ENCODE data around the gene PLCXD3. TPM values are rescaled to one million over a fixed set of nuclear protein-coding genes. Genes with fewer than 3 reads are reported as not detected.

PLCXD3 gene
- total RNA-seq, 2 experiments from 2014 or later, result not detected

DNA sequence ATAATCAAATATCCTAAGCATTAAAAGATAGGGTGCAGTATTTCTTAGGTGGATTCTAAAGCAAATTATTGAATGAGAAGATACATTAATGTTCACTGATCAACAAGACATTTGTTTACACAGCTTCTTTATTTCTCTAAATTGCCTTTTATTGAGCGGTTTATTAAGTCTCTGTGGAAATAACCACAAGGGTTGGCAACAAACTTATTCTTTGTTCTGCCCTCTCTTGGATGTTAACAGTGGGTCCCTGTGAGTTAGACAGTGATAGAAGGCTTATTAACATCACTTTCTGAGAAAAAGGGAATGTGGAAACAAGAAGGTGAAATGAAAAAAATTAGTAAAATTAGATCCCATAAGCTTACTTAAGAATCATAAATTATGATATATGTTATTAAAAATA is 214.3 kb downstream of the PLCXD3 start:
- ATAC-seq (ENCODE audit: low read depth) (no peak), DNase-seq (no peak)
- Mint-ChIP-seq H3K4me3 (no peak overlapping the region), H3K9me3 (no peaks in the 10 kb centered on the region), H3K27ac (no peak overlapping the region), H3K27me3 (no peaks in the 10 kb centered on the region), H3K4me1 (no peaks in the 10 kb centered on the region), H3K36me3 (no peaks in the 10 kb centered on the region)
- POLR2A ChIA-PET, result no interaction called here

DNA sequence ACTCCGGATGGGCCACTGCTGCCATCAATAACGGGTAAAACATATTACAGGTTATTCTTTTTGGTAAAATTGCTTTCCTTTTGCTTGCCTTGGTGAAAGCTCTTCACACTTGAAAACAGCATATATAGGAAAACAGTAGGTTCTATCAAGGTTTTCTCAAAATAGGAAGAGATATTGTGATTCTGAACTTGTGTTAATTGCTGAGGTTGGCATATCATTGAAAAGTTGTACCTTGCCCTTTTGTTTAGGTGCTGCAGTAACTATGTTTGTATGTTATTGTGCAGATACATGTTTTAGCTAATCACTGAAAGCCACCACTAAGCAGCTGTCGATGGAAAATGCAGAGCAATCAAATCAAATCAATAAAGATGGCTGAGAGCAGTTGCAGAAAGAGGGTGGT is 219.1 kb downstream of the PLCXD3 start:
- ATAC-seq (ENCODE audit: low read depth), result no peak
- H3K9me3 Mint-ChIP-seq, result peaks cover 2% of the 10 kb centered on the region
- POLR2A ChIA-PET, result no interaction called here

DNA sequence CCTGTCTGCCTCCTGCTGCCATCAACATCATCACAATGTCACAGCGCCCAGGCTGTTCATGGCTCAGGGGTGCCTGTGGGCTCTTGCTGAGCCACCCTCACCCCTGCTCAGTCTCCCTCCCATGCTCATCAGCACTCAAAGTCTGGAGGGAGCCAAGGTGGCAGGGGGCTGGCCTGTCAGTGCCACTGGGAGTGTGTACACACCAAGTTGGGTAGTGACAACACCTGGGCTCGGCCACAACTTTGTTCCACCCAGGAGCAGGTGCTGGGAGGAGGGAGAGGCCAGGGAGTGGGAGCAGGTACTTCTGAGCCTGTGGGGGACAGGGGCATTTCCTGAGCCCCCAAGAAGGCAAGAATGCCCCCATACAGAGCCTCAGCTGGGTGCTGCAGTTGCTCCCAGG is 219.6 kb downstream of the PLCXD3 start:
- Mint-ChIP-seq H3K4me3 (no peak overlapping the region), H3K4me1 (no peaks in the 10 kb centered on the region), H3K27me3 (no peaks in the 10 kb centered on the region), H3K36me3 (no peaks in the 10 kb centered on the region), H3K9me3 (peaks cover 2% of the 10 kb centered on the region), H3K27ac (no peak overlapping the region)
- no peak for ATAC-seq (ENCODE audit: low read depth)
- POLR2A ChIA-PET, result no interaction called here
- DNase-seq, result no peak

More for the DNA sequence above, 219.1 kb downstream of the PLCXD3 start:
- DNase-seq, result no peak
- Mint-ChIP-seq H3K27me3 (no peaks in the 10 kb centered on the region), H3K4me1 (no peaks in the 10 kb centered on the region), H3K27ac (no peak overlapping the region), H3K36me3 (no peaks in the 10 kb centered on the region), H3K4me3 (no peak overlapping the region)

DNA sequence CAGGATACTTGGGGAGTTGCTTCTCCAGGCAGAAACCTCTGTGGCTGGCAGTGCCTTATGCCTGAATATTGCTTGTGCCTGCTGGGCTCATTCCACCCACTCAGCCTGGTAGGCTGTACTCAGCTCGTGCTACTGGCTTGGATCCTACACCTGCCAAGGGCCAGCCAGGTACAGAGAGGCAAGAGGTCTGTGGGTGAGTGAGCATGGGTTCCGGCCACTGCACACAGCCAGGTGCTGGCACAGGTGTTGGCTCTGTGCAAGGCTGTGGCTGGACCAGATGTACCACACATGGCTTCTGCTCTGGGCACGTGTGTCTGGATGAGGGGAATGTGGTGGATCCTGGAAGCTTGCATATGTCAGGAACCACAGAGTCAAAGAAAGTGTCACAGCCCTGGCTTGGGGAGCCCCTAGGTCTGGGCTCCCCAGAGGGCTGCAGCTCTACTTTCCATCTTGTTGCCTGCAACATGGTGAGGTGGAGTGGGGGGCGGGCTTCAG is 220.4 kb downstream of the PLCXD3 start:
- no peak for ATAC-seq (ENCODE audit: low read depth)
- Mint-ChIP-seq H3K4me3 (no peak overlapping the region), H3K4me1 (no peaks in the 10 kb centered on the region)

DNA sequence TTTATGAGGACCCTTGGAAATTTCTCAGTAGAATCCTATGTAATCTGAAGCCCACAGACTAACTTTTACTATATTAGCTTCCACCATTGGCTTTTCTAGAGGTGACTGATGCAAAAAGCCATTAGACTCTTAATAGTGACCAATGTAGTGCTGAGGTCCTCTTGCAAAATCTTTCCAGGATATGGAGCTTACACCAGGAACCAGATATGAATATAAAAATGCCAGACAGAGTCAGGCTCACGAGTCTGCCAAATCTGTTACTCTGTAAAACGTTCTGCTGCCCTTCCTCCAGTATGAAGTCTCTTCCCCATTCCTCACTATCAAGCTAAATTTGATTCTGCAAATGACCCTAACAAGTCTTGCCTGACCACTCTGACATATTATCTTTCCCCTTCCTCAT is 223.7 kb downstream of the PLCXD3 start:
- no peaks in the 10 kb centered on the region for H3K4me1 Mint-ChIP-seq
- no peak for DNase-seq
- H3K4me3 Mint-ChIP-seq, result no peak overlapping the region
- H3K36me3 Mint-ChIP-seq, result no peaks in the 10 kb centered on the region
- POLR2A ChIA-PET, result no interaction called here
- H3K27me3 Mint-ChIP-seq, result peaks cover 7% of the 10 kb centered on the region
- H3K9me3 Mint-ChIP-seq, result peaks cover 2% of the 10 kb centered on the region
- no peak for ATAC-seq (ENCODE audit: low read depth)
- H3K27ac Mint-ChIP-seq, result no peak overlapping the region

More for the DNA sequence above, 220.4 kb downstream of the PLCXD3 start:
- DNase-seq, result no peak
- H3K27me3 Mint-ChIP-seq, result no peaks in the 10 kb centered on the region
- POLR2A ChIA-PET, result no interaction called here
- H3K36me3 Mint-ChIP-seq, result no peaks in the 10 kb centered on the region
- H3K9me3 Mint-ChIP-seq, result peaks cover 2% of the 10 kb centered on the region
- no peak overlapping the region for H3K27ac Mint-ChIP-seq

DNA sequence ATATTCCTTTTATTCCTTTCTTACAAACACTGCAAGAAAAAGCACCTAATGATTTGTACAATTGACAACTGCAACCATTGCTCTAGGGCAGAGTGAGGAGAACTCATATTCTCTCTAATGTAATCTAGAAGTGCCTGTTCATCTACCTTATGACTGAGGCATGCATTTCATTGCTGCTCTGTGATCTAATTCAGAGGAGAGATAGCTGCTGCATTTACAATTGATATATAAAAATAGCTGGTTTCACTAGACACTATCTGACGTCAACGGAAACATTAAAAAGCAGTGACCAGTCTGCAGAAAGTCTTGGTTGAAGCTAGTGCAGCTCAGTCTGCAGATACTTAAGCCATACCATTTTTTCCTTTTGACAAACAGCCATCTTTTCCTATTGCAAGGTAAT is 224.2 kb downstream of the PLCXD3 start:
- no peak overlapping the region for H3K27ac Mint-ChIP-seq
- no peaks in the 10 kb centered on the region for H3K4me1 Mint-ChIP-seq
- peaks cover 10% of the 10 kb centered on the region for H3K27me3 Mint-ChIP-seq
- no peak overlapping the region for H3K4me3 Mint-ChIP-seq
- DNase-seq, result no peak
- peaks cover 2% of the 10 kb centered on the region for H3K9me3 Mint-ChIP-seq
- POLR2A ChIA-PET, result no interaction called here
- no peak for ATAC-seq (ENCODE audit: low read depth)
- H3K36me3 Mint-ChIP-seq, result no peaks in the 10 kb centered on the region

DNA sequence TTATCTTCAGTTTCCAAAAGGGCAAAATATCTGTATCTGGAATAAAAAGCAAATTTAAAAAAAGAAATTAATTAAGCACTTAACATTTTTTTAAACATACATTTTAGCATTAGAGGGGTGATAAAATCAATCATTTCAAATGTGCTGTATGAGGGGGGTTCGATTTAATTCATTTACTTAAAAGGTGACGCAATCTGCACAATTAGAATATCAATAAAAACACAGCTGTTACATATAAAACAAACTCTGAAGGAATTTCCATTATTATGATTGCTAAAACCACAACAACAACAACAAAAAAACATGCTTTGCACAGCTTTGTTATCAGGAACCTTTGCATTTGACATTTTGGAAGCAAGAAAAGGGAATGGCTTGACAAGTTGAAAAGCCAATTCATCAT is 225.5 kb downstream of the PLCXD3 start:
- no peaks in the 10 kb centered on the region for H3K4me1 Mint-ChIP-seq
- no peak overlapping the region for H3K4me3 Mint-ChIP-seq
- H3K27ac Mint-ChIP-seq, result no peak overlapping the region
- POLR2A ChIA-PET, result no interaction called here
- peaks cover 2% of the 10 kb centered on the region for H3K9me3 Mint-ChIP-seq
- ATAC-seq (ENCODE audit: low read depth) (no peak), DNase-seq (no peak)
- peaks cover 10% of the 10 kb centered on the region for H3K27me3 Mint-ChIP-seq
- no peaks in the 10 kb centered on the region for H3K36me3 Mint-ChIP-seq

DNA sequence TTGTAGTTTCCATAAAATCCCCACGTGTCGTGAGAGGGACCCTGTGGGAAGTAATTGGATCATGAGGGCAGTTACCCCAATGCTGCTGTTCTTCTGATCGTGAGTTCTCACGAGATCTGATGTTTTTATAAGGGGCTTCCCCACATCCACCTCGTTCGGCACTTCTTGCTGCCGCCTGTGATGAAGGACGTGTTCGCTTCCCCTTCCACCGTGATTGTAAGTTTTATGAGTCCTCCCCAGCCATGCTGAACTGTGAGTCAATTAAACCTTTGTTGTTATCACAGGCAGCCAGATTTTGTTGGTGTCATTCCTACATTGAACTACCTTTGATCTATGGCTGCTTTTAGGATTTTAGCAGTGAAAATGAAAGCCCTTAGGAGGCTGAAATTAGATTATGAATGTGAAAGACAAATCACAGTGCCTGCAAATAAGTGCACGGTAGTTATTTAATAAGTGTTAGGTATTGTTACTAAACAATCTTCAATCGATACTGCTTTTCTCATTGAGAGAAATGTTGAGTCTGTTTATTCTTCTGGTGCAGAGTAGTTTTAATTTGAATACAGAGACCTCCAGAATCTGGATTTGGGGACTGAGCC is 229.1 kb downstream of the PLCXD3 start:
- Mint-ChIP-seq H3K4me3 (no peak overlapping the region), H3K27me3 (peaks cover 10% of the 10 kb centered on the region), H3K9me3 (no peaks in the 10 kb centered on the region), H3K36me3 (no peaks in the 10 kb centered on the region), H3K4me1 (no peaks in the 10 kb centered on the region), H3K27ac (no peak overlapping the region)
- POLR2A ChIA-PET, result no interaction called here
- DNase-seq, result no peak
- no peak for ATAC-seq (ENCODE audit: low read depth)

DNA sequence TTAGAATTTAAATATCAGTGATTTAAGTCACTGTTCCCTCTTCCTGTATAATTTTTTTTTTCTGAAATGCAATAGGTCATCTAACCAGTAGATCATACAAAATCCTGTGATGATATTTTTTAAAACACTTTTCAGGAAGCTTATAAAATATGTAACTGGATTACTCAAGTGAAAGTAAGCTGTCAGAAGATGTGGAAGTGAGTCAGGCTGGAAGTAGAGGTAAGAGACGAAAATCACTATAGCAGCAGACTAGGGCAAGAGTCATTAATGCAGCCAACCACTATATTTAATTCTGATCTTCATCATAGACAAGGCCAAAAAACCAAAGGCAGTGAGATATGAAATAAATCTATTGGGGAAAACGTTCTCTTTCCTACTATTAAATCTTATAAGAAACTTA is 231.4 kb downstream of the PLCXD3 start:
- Mint-ChIP-seq H3K36me3 (no peaks in the 10 kb centered on the region), H3K4me1 (no peaks in the 10 kb centered on the region), H3K27ac (no peak overlapping the region), H3K9me3 (no peaks in the 10 kb centered on the region), H3K4me3 (no peak overlapping the region), H3K27me3 (peaks cover 10% of the 10 kb centered on the region)
- ATAC-seq (ENCODE audit: low read depth) (no peak), DNase-seq (no peak)
- POLR2A ChIA-PET, result no interaction called here

DNA sequence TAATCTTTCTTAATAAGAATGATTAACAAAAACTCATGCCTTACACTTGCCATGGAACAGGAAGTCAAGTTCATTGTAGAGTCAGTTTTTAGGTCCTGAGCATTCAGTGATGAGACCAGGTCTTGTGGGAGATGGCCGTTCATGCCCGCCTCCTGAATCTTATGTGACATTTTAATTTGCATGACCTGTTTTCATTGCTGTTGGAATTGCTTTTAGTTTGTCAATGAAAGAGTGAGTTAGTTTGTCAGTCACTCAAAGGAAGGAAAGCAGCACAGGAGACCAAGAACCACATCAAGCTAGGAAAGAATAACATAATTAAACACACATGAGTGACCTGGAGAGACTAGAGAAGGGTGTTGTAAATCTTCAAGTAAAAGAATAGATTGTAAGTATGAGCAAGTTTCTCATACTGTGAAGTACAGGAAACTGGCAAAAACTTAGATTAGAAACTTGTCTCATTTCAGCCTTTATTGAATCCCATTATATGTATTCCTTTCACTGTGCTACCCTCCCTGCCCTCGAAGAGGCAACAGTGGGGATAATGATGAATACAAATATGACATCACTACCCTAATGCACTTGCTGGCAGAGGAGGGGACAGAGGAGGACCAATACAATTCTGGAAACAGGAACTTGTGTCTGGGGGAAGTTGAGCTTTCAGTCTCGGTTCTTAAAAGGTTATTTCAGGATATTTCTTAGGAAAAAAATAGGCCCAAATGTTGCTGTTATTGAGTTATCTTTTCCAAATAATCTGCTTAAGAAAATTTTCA is 232.7 kb downstream of the PLCXD3 start:
- ATAC-seq (ENCODE audit: low read depth) (no peak), DNase-seq (no peak)
- no peak overlapping the region for H3K4me3 Mint-ChIP-seq
- H3K27me3 Mint-ChIP-seq, result peaks cover 10% of the 10 kb centered on the region
- POLR2A ChIA-PET, result no interaction called here
- H3K27ac Mint-ChIP-seq, result no peak overlapping the region
- H3K4me1 Mint-ChIP-seq, result no peaks in the 10 kb centered on the region
- no peaks in the 10 kb centered on the region for H3K9me3 Mint-ChIP-seq
- no peaks in the 10 kb centered on the region for H3K36me3 Mint-ChIP-seq

DNA sequence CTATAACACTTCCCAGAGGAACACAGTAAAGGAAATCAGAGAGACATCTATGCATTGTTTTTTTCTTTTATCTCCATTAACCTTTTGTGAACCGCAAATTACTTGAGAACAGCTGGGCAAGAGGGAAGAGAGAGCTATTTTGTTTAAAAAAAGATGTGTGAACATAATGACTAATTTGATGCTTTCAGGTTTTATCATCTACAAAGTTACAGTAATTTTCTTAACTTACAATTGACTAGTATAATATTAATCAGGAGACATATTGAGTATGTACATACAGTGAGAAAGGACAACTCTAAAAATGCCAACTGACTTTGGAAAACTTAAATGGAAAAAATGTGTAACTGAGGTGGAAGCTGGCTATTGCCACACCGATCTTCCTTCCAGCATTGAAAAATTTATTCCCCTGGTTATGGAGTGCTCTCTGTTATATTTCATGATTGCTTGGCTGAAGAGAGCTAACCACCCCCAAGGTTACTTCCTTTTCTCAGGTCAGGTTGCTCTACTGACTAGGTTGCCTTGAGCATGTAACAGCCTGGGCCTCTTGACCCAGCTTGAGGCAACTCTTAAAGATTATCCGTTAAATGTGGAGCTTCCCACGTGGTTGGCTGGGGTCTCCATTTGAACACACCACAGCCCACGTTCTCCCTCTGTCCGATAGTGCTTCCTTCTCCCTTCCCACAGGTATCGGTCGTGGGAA is 234.4 kb downstream of the PLCXD3 start:
- Mint-ChIP-seq H3K27ac (no peak overlapping the region), H3K4me3 (no peak overlapping the region), H3K27me3 (no peaks in the 10 kb centered on the region), H3K36me3 (no peaks in the 10 kb centered on the region), H3K4me1 (no peaks in the 10 kb centered on the region), H3K9me3 (no peaks in the 10 kb centered on the region)
- ATAC-seq (ENCODE audit: low read depth) (no peak), DNase-seq (no peak)
- POLR2A ChIA-PET, result no interaction called here

DNA sequence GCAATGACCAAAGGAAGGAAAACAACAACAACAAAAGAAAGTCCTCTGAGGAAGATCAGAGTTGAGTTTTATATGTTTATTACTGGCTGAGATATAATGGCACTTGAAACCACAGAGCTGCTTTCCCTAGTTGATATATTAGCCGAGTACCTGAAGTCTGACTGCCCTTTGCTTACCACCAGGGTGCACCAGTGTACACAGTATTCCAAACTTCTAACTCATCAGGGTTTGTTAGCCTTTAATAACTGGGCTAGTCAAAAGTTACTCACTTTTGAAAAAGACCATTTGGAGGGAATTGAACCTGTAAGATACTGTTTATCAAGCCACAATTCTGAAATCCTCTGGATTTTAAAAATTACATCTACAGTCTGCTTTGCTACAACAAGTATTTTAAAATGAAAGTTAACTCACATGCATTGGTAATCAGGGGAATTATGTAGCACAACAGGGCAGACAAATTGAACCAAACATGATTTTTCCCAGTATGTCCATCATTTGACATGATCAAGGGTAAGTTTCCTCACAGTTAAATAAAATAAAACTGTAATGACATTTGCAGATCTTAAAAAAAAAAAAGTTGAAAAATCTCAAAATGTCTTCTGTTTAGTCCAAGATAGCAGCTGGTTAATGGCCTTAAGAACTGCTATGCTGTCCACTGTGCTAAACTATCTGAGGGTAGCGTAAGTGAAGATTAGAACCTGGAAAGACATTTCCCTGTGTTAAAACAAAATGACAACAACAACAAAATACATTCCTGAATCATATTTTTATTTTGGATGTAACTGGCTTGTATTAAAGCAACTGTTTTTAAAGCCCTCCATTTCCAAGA is 239.8 kb downstream of the PLCXD3 start:
- POLR2A ChIA-PET, result no interaction called here
- Mint-ChIP-seq H3K27me3 (no peaks in the 10 kb centered on the region), H3K9me3 (no peaks in the 10 kb centered on the region), H3K4me1 (no peaks in the 10 kb centered on the region), H3K36me3 (no peaks in the 10 kb centered on the region), H3K27ac (no peak overlapping the region), H3K4me3 (no peak overlapping the region)
- DNase-seq (no peak), ATAC-seq (ENCODE audit: low read depth) (no peak)

DNA sequence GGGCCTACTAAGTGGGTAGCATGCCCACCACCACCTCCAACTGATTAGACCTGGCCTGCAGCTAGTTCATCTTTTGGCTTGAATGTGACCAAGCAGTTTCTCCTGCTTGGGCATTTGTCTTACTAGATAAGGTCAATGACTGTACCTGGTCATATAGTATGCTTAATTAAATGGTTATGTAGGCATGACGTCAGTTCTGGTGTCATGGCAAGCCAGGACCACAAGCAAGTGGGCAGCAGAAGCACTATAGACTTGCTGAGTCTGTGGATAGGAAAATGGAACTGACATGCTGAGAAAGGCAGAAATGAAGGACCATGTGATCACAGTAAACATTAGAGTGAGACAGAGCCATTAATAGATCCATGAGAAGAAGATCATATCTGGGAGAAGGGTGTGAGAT is 241.5 kb downstream of the PLCXD3 start:
- ATAC-seq (ENCODE audit: low read depth), result no peak
- no peaks in the 10 kb centered on the region for H3K9me3 Mint-ChIP-seq
- no peaks in the 10 kb centered on the region for H3K4me1 Mint-ChIP-seq
- no peaks in the 10 kb centered on the region for H3K36me3 Mint-ChIP-seq
- H3K27me3 Mint-ChIP-seq, result no peaks in the 10 kb centered on the region
- no peak overlapping the region for H3K4me3 Mint-ChIP-seq
- no peak overlapping the region for H3K27ac Mint-ChIP-seq
- POLR2A ChIA-PET, result no interaction called here
- DNase-seq, result no peak

All from activated naive CD8-positive, alpha-beta T cell treated with anti-CD3 and anti-CD28 coated beads, Interleukin-2, amount 10 ng/mL, durations not matched to agents 7 days and 5 days (primary cell).